ENCODE measurements around the gene TEX52. TPM values are rescaled to one million over a fixed set of nuclear protein-coding genes. Genes with fewer than 3 reads are reported as not detected.

Gene TEX52
- total and polyA plus RNA-seq, 2 of the 8 experiments (the other 6 are each of a cell fraction or from before 2014, with no cell fraction given): not detected

DNA sequence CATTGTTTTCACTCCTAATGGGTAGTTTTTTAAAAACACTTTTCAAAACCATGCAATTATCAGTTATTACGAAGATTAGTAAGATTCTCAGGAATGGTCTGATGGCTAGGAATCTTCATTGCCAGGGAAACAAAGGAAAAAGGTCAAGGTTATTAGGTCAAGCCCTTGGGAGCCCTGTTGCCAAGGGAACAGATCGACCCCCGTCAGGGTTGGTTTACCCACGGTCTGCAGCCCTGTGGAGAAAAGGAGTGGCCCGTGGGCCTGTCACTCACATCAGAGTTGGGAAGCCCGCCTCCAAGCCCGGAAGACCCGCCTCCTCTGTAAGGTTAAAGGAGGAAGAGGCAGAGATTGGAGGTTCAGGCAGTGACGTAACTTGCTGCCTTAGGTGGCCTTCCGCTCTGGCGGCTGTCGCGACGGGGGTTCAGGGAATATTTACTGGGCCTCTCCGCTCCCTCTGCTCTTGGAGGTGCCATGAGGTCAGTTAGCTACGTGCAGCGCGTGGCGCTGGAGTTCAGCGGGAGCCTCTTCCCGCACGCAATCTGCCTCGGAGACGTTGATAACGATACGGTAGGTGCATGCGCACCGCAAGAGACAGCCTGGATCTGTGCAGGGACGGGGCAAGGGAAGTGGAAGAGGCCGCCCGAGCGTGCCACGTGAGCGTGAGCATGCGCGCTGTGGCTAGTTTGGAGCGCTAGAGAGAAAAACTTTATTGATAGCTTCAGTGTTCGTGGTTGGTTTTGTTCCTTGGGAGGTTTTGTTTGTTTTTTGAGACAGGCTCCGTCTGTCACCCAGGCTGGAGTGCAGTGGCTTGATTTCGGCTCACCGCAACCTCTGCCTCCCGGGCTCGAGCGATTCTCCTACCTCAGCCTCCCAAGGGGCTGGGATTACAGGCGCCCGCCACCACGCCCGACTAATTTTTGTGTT lies 44.3 kb downstream of the TEX52 start, which contains the start of gene ITFG2 (continued):
- TF ChIP-seq, protein P1, sequence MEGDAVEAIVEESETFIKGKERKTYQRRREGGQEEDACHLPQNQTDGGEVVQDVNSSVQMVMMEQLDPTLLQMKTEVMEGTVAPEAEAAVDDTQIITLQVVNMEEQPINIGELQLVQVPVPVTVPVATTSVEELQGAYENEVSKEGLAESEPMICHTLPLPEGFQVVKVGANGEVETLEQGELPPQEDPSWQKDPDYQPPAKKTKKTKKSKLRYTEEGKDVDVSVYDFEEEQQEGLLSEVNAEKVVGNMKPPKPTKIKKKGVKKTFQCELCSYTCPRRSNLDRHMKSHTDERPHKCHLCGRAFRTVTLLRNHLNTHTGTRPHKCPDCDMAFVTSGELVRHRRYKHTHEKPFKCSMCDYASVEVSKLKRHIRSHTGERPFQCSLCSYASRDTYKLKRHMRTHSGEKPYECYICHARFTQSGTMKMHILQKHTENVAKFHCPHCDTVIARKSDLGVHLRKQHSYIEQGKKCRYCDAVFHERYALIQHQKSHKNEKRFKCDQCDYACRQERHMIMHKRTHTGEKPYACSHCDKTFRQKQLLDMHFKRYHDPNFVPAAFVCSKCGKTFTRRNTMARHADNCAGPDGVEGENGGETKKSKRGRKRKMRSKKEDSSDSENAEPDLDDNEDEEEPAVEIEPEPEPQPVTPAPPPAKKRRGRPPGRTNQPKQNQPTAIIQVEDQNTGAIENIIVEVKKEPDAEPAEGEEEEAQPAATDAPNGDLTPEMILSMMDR (IDR thresholded peaks at IDR 0.05; ENCODE audit: control extremely low read depth in 1 of 3, insufficient read depth in 1 of 3, low read depth in 1 of 3, low read length in 3 of 3): no peak
- TF ChIP-seq TEAD4 (IDR thresholded peaks at IDR 0.05; ENCODE audit: low read depth, low read length): 0 out of 2 replicates have a peak, but pooled peaks have one; percentile 2
- TF ChIP-seq NANOG (IDR thresholded peaks at IDR 0.05; ENCODE audit: insufficient read depth, low read depth, low read length, poor library complexity, severe bottlenecking): no peak
- no peak for TF ChIP-seq HDAC2 (IDR thresholded peaks at IDR 0.05; ENCODE audit: borderline replicate concordance in 1 of 2, low read depth in 2 of 2, low read length in 2 of 2)
- TF ChIP-seq ASH2L (IDR thresholded peaks at IDR 0.05; ENCODE audit: low read length): peak; percentile 91
- TF ChIP-seq SIX5 (IDR thresholded peaks at IDR 0.05; ENCODE audit: low read depth, low read length): no peak
- no peak for TF ChIP-seq POU5F1 (IDR thresholded peaks at IDR 0.05; ENCODE audit: low read depth, low read length)
- no peak for TF ChIP-seq CHD1 (IDR thresholded peaks at IDR 0.05; ENCODE audit: low read depth, low read length)
- no peak for TF ChIP-seq MAFK (IDR thresholded peaks at IDR 0.05; ENCODE audit: low read depth, low read length)
- no peak for TF ChIP-seq CBX8 (IDR thresholded peaks at IDR 0.05; ENCODE audit: borderline replicate concordance, low read depth, low read length)
- TF ChIP-seq TBP (IDR thresholded peaks at IDR 0.05; ENCODE audit: low read depth, low read length): peak; percentile 87
- TF ChIP-seq RXRA (IDR thresholded peaks at IDR 0.05; ENCODE audit: insufficient read depth, low read depth, low read length): peak; percentile 86; the same call in 1 of the 2 replicates
- TF ChIP-seq, protein P2, sequence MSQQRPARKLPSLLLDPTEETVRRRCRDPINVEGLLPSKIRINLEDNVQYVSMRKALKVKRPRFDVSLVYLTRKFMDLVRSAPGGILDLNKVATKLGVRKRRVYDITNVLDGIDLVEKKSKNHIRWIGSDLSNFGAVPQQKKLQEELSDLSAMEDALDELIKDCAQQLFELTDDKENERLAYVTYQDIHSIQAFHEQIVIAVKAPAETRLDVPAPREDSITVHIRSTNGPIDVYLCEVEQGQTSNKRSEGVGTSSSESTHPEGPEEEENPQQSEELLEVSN (IDR thresholded peaks at IDR 0.05): peak; percentile 65
- 0 out of 2 replicates have a peak, but pooled peaks have one; percentile 43 for TF ChIP-seq JUND (IDR thresholded peaks at IDR 0.05; ENCODE audit: low read length)
- peak; percentile 100 for TF ChIP-seq PHF8 (conservative IDR thresholded peaks at IDR 0.05; ENCODE audit: low read depth, low read length)
- TF ChIP-seq SRF (IDR thresholded peaks at IDR 0.05; ENCODE audit: low read depth, low read length): no peak
- no peak for TF ChIP-seq KDM1A (IDR thresholded peaks at IDR 0.05; ENCODE audit: borderline replicate concordance, low read length)
- TF ChIP-seq TAF7 (optimal IDR thresholded peaks at IDR 0.05; ENCODE audit: borderline replicate concordance, low read depth, low read length): peak; percentile 91
- TF ChIP-seq HDAC6 (IDR thresholded peaks at IDR 0.05; ENCODE audit: low read depth, low read length): no peak
